H1 (cell line): Measurements from ENCODE around the gene PFDN4. TPM values are rescaled to one million over a fixed set of nuclear protein-coding genes. Genes with fewer than 3 reads are reported as not detected.

Experiments used
- CTCF ChIA-PET: fragments of 300-600 bp; sonication (Branson Sonifier 250); formaldehyde crosslinking; loops from one replicate; lab custom pipeline; 2021; ENCODE audit not compliant: partially characterized antibody; lab: Charles Lee
- POLR2A ChIA-PET: fragments of 300-600 bp; sonication (Branson Sonifier 250); formaldehyde crosslinking; loops from one replicate; lab custom pipeline; 2021; ENCODE audit warnings: inconsistent platforms; ENCODE audit not compliant: partially characterized antibody; lab: Charles Lee
- DNase-seq, 2 experiments: peaks; one replicate each; pipeline versions ENCODE4 v3.0.0 to v3.0.0-alpha.2; 2010 to 2022; ENCODE audit warnings: low spot score in 2 of 2, low read depth in 1 of 2, mixed read lengths in 1 of 2
- FAIRE-seq: peaks from 2 replicates; lab custom pipeline; 2011; peaks lifted over from hg19 to GRCh38; lab: Jason Lieb, UNC
- H2AFZ ChIP-seq: 2 replicates; pipeline ENCODE4 v1.8.1; 2012; ENCODE audit warnings: low read length, inconsistent platforms
- H2AK5ac ChIP-seq: 2 replicates; pipeline ENCODE4 v1.6.1; 2013; ENCODE audit warnings: low read depth, low read length
- H2BK120ac ChIP-seq: replicated peaks from 2 replicates; pipeline ENCODE3; 2013; ENCODE audit warnings: low read depth, low read length, inconsistent platforms
- H2BK12ac ChIP-seq: 2 replicates; pipeline ENCODE4 v1.6.1; 2013; ENCODE audit warnings: low read depth, low read length
- H2BK15ac ChIP-seq: 2 replicates; pipeline ENCODE4 v1.6.1; 2013; ENCODE audit warnings: low read length
- H2BK20ac ChIP-seq: 2 replicates; pipeline ENCODE4 v1.6.1; 2013; ENCODE audit warnings: low read length
- H2BK5ac ChIP-seq: 2 replicates; pipeline ENCODE4 v1.6.1; 2013; ENCODE audit warnings: low read depth, low read length
- H3K14ac ChIP-seq: 2 replicates; pipeline ENCODE4 v1.6.1; 2013; ENCODE audit warnings: inconsistent platforms; ENCODE audit not compliant: insufficient read length
- H3K18ac ChIP-seq: 2 replicates; pipeline ENCODE4 v1.6.1; 2013; ENCODE audit warnings: low read length; ENCODE audit errors: extremely low read depth
- H3K23ac ChIP-seq: 2 replicates; pipeline ENCODE4 v1.6.1; 2013; ENCODE audit warnings: inconsistent platforms; ENCODE audit not compliant: insufficient read length
- H3K23me2 ChIP-seq: 2 replicates; pipeline ENCODE4 v1.6.1; 2013; ENCODE audit warnings: low read depth, low read length
- H3K27ac ChIP-seq: 2 replicates; pipeline ENCODE4 v1.6.1; 2011; ENCODE audit warnings: low read depth, low read length, inconsistent platforms
- H3K27me3 ChIP-seq, 4 experiments: replicated peaks in 1 of 4; 1 replicate in 1 of 4; 2 replicates in 3 of 4; pipeline versions ENCODE4 v1.6.1 to v1.8.1; 2011 to 2013; ENCODE audit warnings: low read length in 3 of 4, mild to moderate bottlenecking in 3 of 4, inconsistent platforms in 2 of 4, mixed read lengths in 2 of 4, moderate library complexity in 1 of 4; ENCODE audit not compliant: control insufficient read depth in 3 of 4, insufficient read depth in 3 of 4; ENCODE audit errors: extremely low read depth in 1 of 4
- H3K36me3 ChIP-seq, 4 experiments: 2 replicates each; pipeline versions ENCODE4 v1.6.1 to v1.8.1; 2011 to 2013; ENCODE audit warnings: mild to moderate bottlenecking in 4 of 4, low read length in 3 of 4, moderate library complexity in 2 of 4, control low read depth in 1 of 4, inconsistent platforms in 1 of 4; ENCODE audit not compliant: insufficient read depth in 4 of 4, control insufficient read depth in 2 of 4
- H3K4ac ChIP-seq: replicated peaks from 2 replicates; pipeline ENCODE3; 2013; ENCODE audit warnings: low read length, low read depth, mixed read lengths, inconsistent platforms; ENCODE audit not compliant: insufficient read length
- H3K4me1 ChIP-seq, 4 experiments: replicated peaks in 1 of 4; 1 replicate in 1 of 4; 2 replicates in 3 of 4; pipeline versions ENCODE4 v1.6.1 to v1.8.1; 2011 to 2013; ENCODE audit warnings: low read length in 3 of 4, inconsistent platforms in 2 of 4, mixed read lengths in 1 of 4; ENCODE audit not compliant: insufficient read depth in 4 of 4, control insufficient read depth in 3 of 4
- H3K4me2 ChIP-seq, 2 experiments: 2 replicates each; pipeline versions ENCODE4 v1.6.1 to v1.8.1; 2011 to 2013; ENCODE audit warnings: low read depth in 2 of 2, low read length in 2 of 2, control low read depth in 1 of 2, inconsistent platforms in 1 of 2, mild to moderate bottlenecking in 1 of 2; ENCODE audit not compliant: insufficient read depth in 1 of 2
- H3K4me3 ChIP-seq, 4 experiments: fragments of 200-600, 300-600 bp in 1 of 4; sonication (generic), shearing (Covaris generic), sonication (Bioruptor Twin) in 1 of 4; 2 replicates each; pipeline versions ENCODE4 v1.5.1 to v1.8.1; 2011 to 2016; ENCODE audit warnings: low read length in 4 of 4, low read depth in 3 of 4, control low read depth in 2 of 4, inconsistent platforms in 2 of 4, mild to moderate bottlenecking in 2 of 4, mixed read lengths in 1 of 4, moderate library complexity in 1 of 4; ENCODE audit not compliant: insufficient read depth in 2 of 4; ENCODE audit errors: extremely low read depth in 1 of 4
- H3K56ac ChIP-seq: replicated peaks from 2 replicates; pipeline ENCODE3; 2013; ENCODE audit warnings: low read depth, mild to moderate bottlenecking, mixed read lengths, low read length, inconsistent platforms; ENCODE audit not compliant: insufficient read length
- H3K79me1 ChIP-seq: 2 replicates; pipeline ENCODE4 v1.6.1; 2013; ENCODE audit warnings: low read depth, low read length, control low read depth
- H3K79me2 ChIP-seq, 2 experiments: 2 replicates each; pipeline versions ENCODE4 v1.6.1 to v1.8.1; 2012 to 2013; ENCODE audit warnings: low read length in 2 of 2, mild to moderate bottlenecking in 2 of 2, inconsistent platforms in 1 of 2; ENCODE audit not compliant: insufficient read depth in 2 of 2, control insufficient read depth in 1 of 2
- H3K9ac ChIP-seq, 4 experiments: replicated peaks in 1 of 4; 1 replicate in 1 of 4; 2 replicates in 3 of 4; pipeline versions ENCODE4 v1.6.1 to v1.8.1; 2011 to 2013; ENCODE audit warnings: low read depth in 3 of 4, low read length in 3 of 4, control low read depth in 2 of 4, mild to moderate bottlenecking in 2 of 4, moderate library complexity in 2 of 4, inconsistent platforms in 1 of 4; ENCODE audit errors: extremely low read depth in 1 of 4
- H3K9me3 ChIP-seq, 2 experiments: 2 replicates each; pipeline versions ENCODE4 v1.6.1 to v1.8.1; 2012 to 2013; ENCODE audit warnings: mild to moderate bottlenecking in 2 of 2, moderate library complexity in 2 of 2, control low read depth in 1 of 2, inconsistent platforms in 1 of 2, low read depth in 1 of 2, low read length in 1 of 2, mixed read lengths in 1 of 2; ENCODE audit not compliant: insufficient read depth in 2 of 2
- H4K20me1 ChIP-seq, 2 experiments: replicated peaks in 1 of 2; 2 replicates each; pipeline versions ENCODE3 to v1.8.1; 2011 to 2013; ENCODE audit warnings: inconsistent platforms in 2 of 2, low read length in 2 of 2, mild to moderate bottlenecking in 1 of 2; ENCODE audit not compliant: insufficient read depth in 2 of 2, control insufficient read depth in 1 of 2
- H4K5ac ChIP-seq: 2 replicates; pipeline ENCODE4 v1.6.1; 2013; ENCODE audit warnings: low read length, low read depth, mixed read lengths, inconsistent platforms; ENCODE audit not compliant: insufficient read length
- H4K8ac ChIP-seq: 2 replicates; pipeline ENCODE4 v1.8.0; 2013; ENCODE audit warnings: mild to moderate bottlenecking, moderate library complexity, low read length, inconsistent platforms; ENCODE audit not compliant: insufficient read depth; ENCODE audit errors: extremely low read depth
- H4K91ac ChIP-seq: replicated peaks from 2 replicates; pipeline ENCODE3; 2013; ENCODE audit warnings: low read length, mixed read lengths, inconsistent platforms; ENCODE audit not compliant: insufficient read length
- BCL11A ChIP-seq, 2 experiments: IDR thresholded peaks; one replicate each; pipeline ENCODE4 v1.6.1; 2011; ENCODE audit warnings: low read depth in 2 of 2, low read length in 2 of 2, mild to moderate bottlenecking in 2 of 2
- CHD2 ChIP-seq: IDR thresholded peaks from 2 replicates; pipeline ENCODE4 v1.6.1; 2012; ENCODE audit warnings: low read length, improper control_type of control experiment
- RXRA ChIP-seq: IDR thresholded peaks from 2 replicates; pipeline ENCODE4 v1.6.1; 2011; ENCODE audit warnings: low read depth, mild to moderate bottlenecking, low read length, moderate library complexity; ENCODE audit not compliant: insufficient read depth
- SUZ12 ChIP-seq: fragments of 200-600 bp; sonication (generic); IDR thresholded peaks from 2 replicates; pipeline ENCODE4 v1.6.1; 2012; ENCODE audit warnings: mild to moderate bottlenecking, inconsistent platforms, low read length, moderate library complexity, mixed read lengths
- WGBS, 2 experiments: shearing (Covaris generic) in 1 of 2; methylation state at CpG; one replicate each; pipeline versions ENCODE4 v1.1.6 to v1.1.7; 2013 to 2015; ENCODE audit warnings: low lambda C conversion rate in 2 of 2, mixed read lengths in 2 of 2, inconsistent platforms in 1 of 2, low coverage in 1 of 2, missing lambda C conversion rate in 1 of 2; ENCODE audit not compliant: insufficient replicate concordance in 2 of 2, insufficient coverage in 1 of 2, insufficient read length in 1 of 2; ENCODE audit errors: extremely low coverage in 1 of 2, missing lambda C conversion rate in 1 of 2; 5-methylcytosine and 5-hydroxymethylcytosine counted together
- polyA plus RNA-seq, 7 experiments: library from polyadenylated mRNA; depleted of rRNA in 3 of 7; stranded (reverse) in 5 of 7; unstranded in 2 of 7; fragments of >200 nt in 5 of 7; fragments of 200-250 nt in 2 of 7; gene quantifications; 1 replicate in 5 of 7; 2 replicates in 1 of 7; 4 replicates in 1 of 7; pipeline versions ENCODE4 v1.2.1 to v1.2.3, GENCODE V29; 2011 to 2013; ENCODE audit warnings: missing spikeins in 2 of 7, mixed read lengths in 2 of 7
- total RNA-seq: library from RNA; stranded (reverse); fragmentation: NEBNext Ultra II Directional; extraction: Animal tissue kit (Norgen Biotek cat#: 25700); gene quantifications from 2 replicates; pipeline ENCODE4 v1.2.1, GENCODE V29; 2021

PFDN4 gene
- total and polyA plus RNA-seq, 2 of the 8 experiments (the other 6 are each of a cell fraction or from before 2014, with no cell fraction given): 41.9 to 96.8 TPM

- Histone ChIP-seq H2BK120ac (no peak overlapping the region), H2AK5ac (no peak overlapping the region), H3K79me2 (no peaks in the 10 kb centered on the region), H2BK20ac (no peak overlapping the region), H3K27me3 (no peaks in the 10 kb centered on the region), H4K5ac (no peak overlapping the region), H3K4me3 (no peak overlapping the region), H3K56ac (no peak overlapping the region), H2BK5ac (no peak overlapping the region), H3K27ac (no peak overlapping the region), H3K23ac (no peak overlapping the region), H3K36me3 (no peaks in the 10 kb centered on the region), H2AFZ (no peak overlapping the region), H3K4ac (no peak overlapping the region), H3K23me2 (no peaks in the 10 kb centered on the region), H3K9ac (no peak overlapping the region), H3K9me3 (peaks cover 3 to 5% of the 10 kb centered on the region in 2 experiments; a peak in 2 of 4 replicates), H2BK12ac (no peak overlapping the region), H4K91ac (no peak overlapping the region), H3K4me1 (no peaks in the 10 kb centered on the region), H4K20me1 (no peaks in the 10 kb centered on the region), H3K14ac (no peak overlapping the region), H2BK15ac (no peak overlapping the region), H3K4me2 (no peak overlapping the region), H3K79me1 (no peaks in the 10 kb centered on the region), H4K8ac (no peak overlapping the region), H3K18ac (no peak overlapping the region)
- CTCF ChIA-PET: interaction anchor here (0.6 kb wide), 1 partner anchor 182 kb away, joined by 5 read pairs; no protein-coding TSS in a partner anchor
- DNase-seq (no peak), FAIRE-seq (no peak)
- TF ChIP-seq BCL11A (IDR thresholded peaks at IDR 0.05; ENCODE audit: low read depth in 2 of 2, low read length in 2 of 2) (no peak), CHD2 (no peak), SUZ12 (no peak), RXRA (no peak)
- 97% methylated on average over 3 of the region's 10 CpGs; no CpG with 5 or more reads in 1 of the 2 experiments for WGBS, 2 experiments
- POLR2A ChIA-PET: no interaction called here
Observed at GRCh38 chr20:54250691-54251090, 42.8 kb downstream of the PFDN4 start.
